Measurements from ENCODE around the gene CDC25B.

GRCh38 chr20:3825526-3825925 lies 29.4 kb downstream of the CDC25B start:
- TF ChIP-seq POLR2A (IDR thresholded peaks at IDR 0.05; ENCODE audit: low read depth, low read length) = no peak
- no peak for TF ChIP-seq TAF1 (IDR thresholded peaks at IDR 0.05; ENCODE audit: borderline replicate concordance, low read depth, low read length)
